PFSK-1 (cell line): Measurements from ENCODE around the gene NPAS4.

ENCODE experiments used
- FOXP2 ChIP-seq: optimal IDR thresholded peaks from 2 replicates; pipeline ENCODE3; 2011; ENCODE audit warnings: borderline replicate concordance, control low read depth, inconsistent platforms; ENCODE audit not compliant: insufficient read depth; ENCODE audit errors: extremely low read length, extremely low read depth
- POLR2AphosphoS5 ChIP-seq: IDR thresholded peaks from 2 replicates; pipeline ENCODE4 v1.6.1; 2012; ENCODE audit warnings: low read depth, mild to moderate bottlenecking, control low read depth, low read length, moderate library complexity
- SIN3A ChIP-seq: IDR thresholded peaks from 2 replicates; pipeline ENCODE4 v1.6.1; 2012; ENCODE audit warnings: mild to moderate bottlenecking, low read length, moderate library complexity, borderline replicate concordance; ENCODE audit not compliant: insufficient read depth
- TAF1 ChIP-seq: IDR thresholded peaks from 2 replicates; pipeline ENCODE4 v1.6.1; 2012; ENCODE audit warnings: low read length, control low read depth, borderline replicate concordance; ENCODE audit not compliant: insufficient read depth
- TF ChIP-seq, protein P1 (sequence below), 2 experiments: IDR thresholded peaks; 2 replicates each; pipeline versions ENCODE4 v1.6.1 to v1.8.0; 2011 to 2012; ENCODE audit warnings: low read depth in 2 of 2, low read length in 2 of 2, control low read depth in 1 of 2, inconsistent platforms in 1 of 2, mild to moderate bottlenecking in 1 of 2, moderate library complexity in 1 of 2; ENCODE audit not compliant: insufficient read depth in 1 of 2

The NPAS4 gene

DNA sequence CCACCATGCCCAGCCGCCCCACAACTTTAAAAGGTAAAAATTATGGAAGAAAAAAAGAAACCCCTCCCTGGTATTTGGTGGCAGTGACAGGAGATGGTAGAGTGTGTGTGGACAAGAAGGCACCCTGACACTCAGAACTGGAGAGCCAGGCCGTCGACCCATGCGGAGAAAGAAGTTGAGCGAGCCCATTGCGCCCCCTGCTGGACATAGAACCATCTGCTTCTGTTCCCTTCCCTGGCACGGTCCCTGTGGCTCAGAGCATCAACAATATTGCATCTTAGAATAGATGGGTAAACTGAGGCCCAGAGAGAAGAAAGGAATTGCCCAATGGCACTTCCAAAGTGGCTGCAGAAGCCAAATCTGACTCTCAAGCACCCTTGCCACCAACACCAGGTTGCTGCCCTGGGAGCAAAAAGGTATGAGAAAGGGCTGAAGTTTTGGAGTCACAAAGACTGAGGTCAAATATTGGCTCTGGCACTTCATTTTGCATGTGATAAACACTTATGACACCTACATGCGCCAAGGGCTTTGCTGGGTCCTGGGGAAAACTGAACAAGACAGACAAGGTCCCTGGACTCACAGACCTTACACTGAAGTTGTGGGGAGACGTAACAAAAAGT lies 9.3 kb downstream of the NPAS4 start:
- no peak for TF ChIP-seq POLR2AphosphoS5
- TF ChIP-seq, protein P1, sequence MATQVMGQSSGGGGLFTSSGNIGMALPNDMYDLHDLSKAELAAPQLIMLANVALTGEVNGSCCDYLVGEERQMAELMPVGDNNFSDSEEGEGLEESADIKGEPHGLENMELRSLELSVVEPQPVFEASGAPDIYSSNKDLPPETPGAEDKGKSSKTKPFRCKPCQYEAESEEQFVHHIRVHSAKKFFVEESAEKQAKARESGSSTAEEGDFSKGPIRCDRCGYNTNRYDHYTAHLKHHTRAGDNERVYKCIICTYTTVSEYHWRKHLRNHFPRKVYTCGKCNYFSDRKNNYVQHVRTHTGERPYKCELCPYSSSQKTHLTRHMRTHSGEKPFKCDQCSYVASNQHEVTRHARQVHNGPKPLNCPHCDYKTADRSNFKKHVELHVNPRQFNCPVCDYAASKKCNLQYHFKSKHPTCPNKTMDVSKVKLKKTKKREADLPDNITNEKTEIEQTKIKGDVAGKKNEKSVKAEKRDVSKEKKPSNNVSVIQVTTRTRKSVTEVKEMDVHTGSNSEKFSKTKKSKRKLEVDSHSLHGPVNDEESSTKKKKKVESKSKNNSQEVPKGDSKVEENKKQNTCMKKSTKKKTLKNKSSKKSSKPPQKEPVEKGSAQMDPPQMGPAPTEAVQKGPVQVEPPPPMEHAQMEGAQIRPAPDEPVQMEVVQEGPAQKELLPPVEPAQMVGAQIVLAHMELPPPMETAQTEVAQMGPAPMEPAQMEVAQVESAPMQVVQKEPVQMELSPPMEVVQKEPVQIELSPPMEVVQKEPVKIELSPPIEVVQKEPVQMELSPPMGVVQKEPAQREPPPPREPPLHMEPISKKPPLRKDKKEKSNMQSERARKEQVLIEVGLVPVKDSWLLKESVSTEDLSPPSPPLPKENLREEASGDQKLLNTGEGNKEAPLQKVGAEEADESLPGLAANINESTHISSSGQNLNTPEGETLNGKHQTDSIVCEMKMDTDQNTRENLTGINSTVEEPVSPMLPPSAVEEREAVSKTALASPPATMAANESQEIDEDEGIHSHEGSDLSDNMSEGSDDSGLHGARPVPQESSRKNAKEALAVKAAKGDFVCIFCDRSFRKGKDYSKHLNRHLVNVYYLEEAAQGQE (IDR thresholded peaks at IDR 0.05; ENCODE audit: insufficient read depth in 1 of 2, low read depth in 2 of 2, low read length in 2 of 2): peak; percentile 65 to 70
- TF ChIP-seq SIN3A: no peak

DNA sequence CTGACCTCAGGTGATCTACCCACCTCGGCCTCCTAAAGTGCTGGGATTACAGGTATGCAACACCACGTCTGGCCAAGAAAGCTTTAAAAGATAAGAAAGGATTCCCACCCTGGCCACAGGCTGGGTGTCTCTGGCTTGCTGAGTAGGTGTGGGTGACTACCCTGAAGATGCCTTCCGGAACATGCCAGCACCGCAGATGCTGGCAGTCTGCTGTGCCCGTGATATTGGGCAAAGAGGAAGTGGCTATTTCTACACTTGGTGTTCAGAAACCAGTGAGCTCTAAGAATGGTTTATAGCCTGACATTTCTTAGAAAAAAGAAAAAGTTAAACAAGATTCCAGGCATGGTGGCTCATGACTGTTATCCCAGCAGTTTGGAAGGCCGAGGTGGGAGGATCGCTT lies 11.8 kb downstream of the NPAS4 start:
- TF ChIP-seq SIN3A (no peak), TAF1 (no peak)

DNA sequence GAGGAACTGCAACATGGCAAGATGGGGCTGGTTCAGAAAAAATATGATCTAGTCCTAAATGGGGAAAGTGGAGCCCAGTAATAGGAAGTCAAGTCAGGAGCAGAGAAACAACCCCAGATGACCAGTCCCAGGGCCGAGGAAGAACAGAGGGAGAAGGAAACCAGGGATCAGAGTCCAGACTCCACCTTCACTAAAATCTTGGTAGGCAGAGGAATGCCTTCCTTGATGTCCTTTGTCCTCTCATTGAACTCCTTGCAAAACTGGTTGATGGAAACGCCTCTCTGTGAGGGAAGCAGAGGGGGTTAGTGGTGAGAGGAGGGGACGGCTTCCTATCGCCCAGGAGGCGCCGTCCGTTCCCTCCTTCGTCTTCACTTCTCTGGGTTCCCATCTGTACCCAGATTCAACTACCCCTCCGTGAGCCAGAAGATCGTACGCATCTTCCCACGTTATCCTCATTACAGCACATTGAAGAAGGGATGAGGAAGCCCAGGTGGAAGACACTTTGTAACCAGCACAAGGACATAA lies 17.2 kb downstream of the NPAS4 start:
- TF ChIP-seq, protein P1 (IDR thresholded peaks at IDR 0.05; ENCODE audit: insufficient read depth in 1 of 2, low read depth in 2 of 2, low read length in 2 of 2): no peak
- TF ChIP-seq TAF1 (no peak), FOXP2 (no peak), POLR2AphosphoS5 (no peak), SIN3A (no peak)

DNA sequence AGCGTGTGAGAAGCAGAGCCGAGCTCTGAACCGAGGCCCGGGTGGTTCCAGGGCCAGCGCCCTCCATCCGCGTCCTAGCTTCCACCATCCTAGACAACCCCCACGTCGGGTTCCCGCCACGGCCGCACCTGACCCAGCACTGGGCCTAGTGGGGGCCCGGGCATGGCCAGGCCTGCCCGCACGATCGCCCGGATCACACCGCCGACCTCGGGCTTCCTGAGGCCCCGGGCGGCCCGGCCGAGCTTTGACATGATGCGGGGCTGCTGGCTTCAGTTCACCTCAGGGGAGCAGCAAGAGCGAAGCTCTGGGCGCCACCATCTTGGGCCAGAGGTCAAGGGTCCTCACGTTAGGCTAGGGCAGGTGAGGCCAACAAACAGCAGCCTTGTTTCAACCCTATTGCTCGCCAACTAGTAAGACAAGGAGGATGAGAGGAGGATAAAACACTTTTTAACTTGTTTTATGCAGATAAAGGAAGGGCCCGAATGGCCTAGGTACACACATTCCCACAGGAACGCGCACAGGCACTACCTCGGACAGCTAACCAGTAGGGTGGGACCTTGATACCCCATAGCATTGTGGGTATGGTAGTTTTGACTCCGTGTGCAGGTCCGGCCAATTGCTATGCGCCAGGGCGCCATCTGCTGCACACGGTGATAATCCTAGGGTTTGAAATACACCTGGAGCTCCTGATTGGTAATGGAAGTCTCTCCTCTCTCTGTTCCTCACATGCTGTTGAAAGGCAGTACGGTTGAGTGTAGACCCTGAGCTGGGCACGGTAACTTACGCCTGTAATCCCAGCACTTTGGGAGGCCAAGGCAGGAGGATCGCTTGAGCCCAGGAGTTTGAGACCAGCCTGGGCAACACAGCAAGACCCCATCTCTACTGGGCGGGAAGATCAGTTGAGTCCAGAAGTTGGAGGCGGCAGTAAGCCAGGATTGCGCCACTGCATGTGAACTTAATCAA lies 17.9 kb downstream of the NPAS4 start, which contains the start of gene MRPL11:
TSS of gene MRPL11 (minus strand) at position 345 of the 963 bp plus-strand sequence. CDS start at position 251, 94 bp downstream.
- TF ChIP-seq POLR2AphosphoS5 (peak; percentile 38; the same call in 1 of the 2 replicates), TAF1 (peak; percentile 90), SIN3A (peak; percentile 68; the same call in 1 of the 2 replicates), FOXP2 (no peak)
- TF ChIP-seq, protein P1 (IDR thresholded peaks at IDR 0.05; ENCODE audit: insufficient read depth in 1 of 2, low read depth in 2 of 2, low read length in 2 of 2): 0 out of 4 replicates have a peak, but pooled peaks of 1 of the 2 experiments have one; percentile 33

DNA sequence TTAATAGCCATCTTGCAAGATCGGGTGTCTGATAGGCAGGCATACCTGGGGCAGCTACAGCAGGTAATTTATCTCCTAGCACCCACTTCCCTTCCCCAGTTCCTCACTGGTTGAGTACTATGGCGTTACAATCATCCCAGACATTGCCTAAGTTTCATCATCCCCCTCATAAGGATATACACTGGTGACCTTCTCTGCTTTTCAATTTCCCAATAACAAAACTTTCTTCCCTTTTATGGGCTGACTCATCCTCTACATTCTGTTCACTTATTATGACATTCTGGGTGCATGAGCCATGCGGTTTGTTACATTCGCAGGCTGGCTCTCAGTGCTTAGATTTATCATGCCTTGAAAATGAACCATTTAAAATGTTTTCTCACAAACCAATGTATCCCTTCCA lies 22.8 kb downstream of the NPAS4 start:
- TF ChIP-seq TAF1: no peak
- TF ChIP-seq, protein P1 (IDR thresholded peaks at IDR 0.05; ENCODE audit: insufficient read depth in 1 of 2, low read depth in 2 of 2, low read length in 2 of 2): no peak
- no peak for TF ChIP-seq POLR2AphosphoS5
- TF ChIP-seq FOXP2: no peak
- no peak for TF ChIP-seq SIN3A
